HG03045 (cell line): ENCODE data around the gene LRRC8B.
A peak's percentile ranks its signal among the peaks of the same experiment; 100 is the strongest.
"Not testable (repeated sequence)": the region's sequence is repeated elsewhere in the genome, so short reads cannot be mapped to it uniquely, and the experiment has no call there.

ENCODE experiments used
- ATAC-seq: cut with Tn5 transposase; IDR thresholded peaks from one replicate; pipeline ENCODE4 v1.9.1; 2021; ENCODE audit warnings: mild to moderate bottlenecking, moderate library complexity; ENCODE audit not compliant: unreplicated experiment

Gene LRRC8B

DNA sequence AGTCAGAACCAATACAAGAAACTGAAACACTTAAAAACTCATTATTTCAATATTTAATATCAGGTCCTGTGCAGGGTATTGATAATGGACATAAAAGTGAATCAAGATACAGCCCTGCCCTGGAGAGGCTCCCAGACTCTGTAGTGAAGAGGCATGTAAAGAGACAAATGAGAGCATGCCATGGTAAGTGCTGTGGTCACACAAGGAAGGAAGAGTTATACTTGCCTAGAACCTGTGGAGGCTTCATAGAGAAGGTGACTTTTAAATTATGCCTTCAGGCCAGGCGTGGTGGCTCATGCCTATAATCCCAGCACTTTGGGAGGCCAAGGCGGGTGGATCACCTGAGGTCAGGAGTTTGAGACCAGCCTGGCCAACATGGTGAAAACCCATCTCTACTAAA lies 105.0 kb downstream of the LRRC8B start:
- not testable (repeated sequence) for ATAC-seq

DNA sequence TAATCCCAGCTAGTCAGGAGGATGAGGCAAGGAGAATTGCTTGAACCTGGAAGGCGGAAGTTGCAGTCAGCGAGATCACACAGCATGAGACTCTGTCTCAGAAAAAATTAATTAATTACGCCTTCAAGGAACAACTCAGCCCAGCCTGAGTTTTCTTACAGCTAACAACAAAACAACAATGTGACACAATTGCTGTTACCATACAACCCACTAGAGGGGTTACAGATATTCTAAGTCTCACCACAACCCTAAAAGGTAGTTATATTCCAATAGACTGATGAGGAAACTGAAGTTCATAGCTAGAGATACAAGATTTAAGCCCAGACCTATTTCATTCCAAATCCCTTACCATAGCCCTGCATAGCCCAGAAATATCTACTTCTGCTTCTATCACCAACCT lies 105.4 kb downstream of the LRRC8B start:
- no peak for ATAC-seq

DNA sequence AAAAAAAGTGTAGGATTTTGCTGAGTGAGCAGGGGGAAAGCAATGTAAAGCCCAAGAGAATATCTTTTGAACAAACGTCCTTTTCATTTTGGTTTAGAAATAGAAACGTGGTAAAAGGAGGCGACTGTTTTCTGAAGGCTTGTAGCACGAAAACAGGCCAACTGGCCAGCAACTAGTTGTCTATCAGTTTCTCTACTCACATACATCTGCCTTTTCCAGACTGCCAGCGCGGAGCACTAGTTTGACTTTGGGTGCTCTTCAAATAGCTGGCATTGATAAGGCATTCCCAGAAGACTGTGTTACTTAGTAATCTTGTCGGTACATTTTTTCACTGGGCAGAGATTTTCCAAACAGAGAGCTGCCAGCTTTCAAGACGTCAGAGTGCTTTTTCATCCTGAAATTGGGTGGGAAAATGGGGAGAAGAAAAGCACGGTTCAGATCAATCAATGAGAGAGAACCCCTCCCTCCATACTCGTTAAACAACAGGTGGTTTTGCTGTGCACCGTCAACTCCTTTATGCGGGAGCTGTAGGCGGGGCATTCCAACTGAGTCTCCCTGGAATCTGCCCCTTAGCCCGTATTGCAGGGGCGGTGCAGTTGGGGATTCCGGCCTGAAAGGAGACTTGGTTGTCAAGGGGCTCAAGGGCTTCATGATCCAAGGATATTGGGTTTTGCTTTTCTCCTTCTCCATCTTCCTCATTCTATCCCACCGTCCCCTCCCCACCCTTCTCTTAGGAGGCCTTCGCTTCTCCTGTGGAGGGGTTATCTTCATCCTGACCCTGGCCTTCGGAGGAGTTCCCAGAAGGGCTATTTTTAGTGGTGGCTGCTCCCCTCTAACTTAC lies 107.4 kb downstream of the LRRC8B start:
- ATAC-seq = no peak

DNA sequence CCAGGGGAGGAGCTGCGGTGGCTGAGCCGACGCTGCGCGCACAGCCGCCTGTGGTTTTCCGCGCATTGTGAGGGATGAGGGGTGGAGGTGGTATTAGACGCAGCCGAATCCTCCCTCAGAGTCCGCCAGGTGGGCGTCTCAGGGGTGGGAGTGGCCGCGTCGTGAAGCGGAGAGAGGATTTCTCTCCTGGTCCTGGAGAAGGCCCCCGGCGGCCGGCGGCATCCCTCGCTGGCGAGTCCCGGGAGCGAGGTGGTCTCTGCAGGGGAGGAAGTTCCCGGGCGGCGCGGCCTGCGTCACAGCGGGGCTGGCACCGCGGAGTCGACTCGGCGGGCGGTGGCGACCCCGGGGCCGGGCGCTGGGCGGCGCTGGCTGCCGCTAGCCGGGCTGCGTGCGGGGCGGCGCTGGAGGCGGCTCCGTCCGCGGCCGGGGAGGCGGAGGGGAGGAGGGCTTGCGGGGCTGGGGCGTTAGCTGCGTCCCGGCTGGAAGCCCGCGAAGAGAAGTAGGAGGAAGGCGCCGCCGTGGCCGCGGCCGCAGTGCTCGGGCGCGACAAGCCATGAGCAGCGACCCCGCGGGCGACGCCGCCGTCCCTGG lies 108.1 kb downstream of the LRRC8B start, which contains the start of gene LRRC8C:
LRRC8C (plus strand) TSS at position 464 of the 591 bp plus-strand sequence. CDS start 53,354 bp downstream, outside the sequence.
- peak; percentile 94 for ATAC-seq

GRCh38 chr1:89633248-89633799 lies 108.7 kb downstream of the LRRC8B start:
- peak; percentile 49 for ATAC-seq

DNA sequence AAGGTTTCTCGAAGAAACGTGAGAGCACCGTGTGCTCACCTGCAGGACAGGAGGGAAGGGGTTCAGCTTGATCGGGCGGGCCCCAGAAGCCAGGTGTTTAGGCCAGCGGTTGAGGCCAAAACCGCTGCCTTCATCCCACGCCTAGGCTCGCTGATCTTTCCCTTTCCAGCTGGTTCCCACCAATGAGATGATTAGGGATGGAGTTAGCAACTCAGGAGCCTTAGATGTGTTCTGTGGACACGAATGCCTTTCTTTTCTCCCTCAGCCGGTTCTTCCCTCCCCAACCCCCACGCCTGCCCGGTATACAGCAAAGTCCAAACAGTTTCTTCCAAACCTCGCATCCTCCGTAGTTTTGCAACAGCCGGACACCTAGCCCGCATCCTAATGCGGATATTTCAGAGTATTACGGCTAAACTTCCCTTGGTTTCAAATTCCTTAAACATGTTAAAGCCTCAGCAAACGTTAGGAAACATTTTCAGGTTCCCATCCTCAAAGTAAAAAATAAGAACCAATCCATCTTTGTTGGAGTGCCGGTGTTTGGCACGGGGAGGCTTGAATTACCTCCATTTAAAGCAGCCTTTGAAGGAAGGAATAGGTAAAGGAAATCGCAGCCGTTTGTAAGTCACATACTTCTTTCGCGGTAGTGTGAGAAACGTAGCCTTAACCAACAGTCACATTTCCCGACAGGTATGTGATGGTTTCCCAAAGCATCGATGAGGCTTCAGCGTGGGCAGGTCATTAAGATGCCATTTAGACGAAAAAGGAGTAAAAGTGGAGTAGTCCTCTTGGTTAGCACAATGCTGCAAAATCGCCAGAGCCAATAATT lies 109.4 kb downstream of the LRRC8B start:
- no peak for ATAC-seq

DNA sequence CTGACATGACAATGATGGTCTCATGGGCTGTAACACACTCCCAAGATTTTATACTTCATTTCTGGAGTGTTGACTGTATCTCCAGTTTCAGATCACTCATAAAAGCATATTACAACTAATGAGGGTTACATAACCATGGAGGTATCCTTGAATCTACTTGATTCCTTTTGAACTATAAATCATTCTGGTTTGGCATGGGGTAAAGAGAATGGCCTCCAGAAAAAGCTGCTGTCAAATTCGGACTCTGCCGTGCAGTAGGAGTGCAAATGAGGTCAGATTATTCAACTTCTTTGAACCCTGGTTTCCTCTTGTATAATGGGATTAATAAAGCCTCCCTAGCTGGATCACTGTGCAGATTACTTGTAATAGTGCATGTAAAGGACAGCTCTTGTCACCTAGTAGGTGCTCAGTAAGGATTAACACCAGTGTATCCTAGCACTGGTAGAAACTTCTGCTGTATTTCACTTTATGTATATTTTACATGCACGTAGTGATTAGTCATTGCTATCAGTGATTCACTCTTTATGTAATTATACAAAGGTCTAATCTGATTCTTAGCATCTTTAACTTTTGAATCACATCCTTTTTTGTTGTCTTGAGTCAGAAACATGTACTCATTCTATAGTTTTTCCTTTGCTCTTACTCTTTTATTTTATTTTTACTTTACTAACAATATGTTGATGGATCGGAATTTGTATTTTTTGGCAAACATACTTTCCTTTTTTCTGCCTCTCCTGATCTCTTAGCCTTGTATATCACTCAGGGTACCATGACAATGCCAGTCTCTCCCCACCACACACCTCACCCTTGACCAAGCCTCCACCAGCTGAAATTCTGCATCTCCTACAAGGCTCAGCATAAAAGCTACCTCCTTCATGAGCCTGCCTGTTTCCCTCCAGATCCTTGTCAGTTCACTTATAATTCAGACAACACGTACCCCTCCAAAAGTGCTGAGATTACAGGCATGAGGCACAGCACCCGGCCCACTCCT lies 111.5 kb downstream of the LRRC8B start:
- ATAC-seq = no peak

GRCh38 chr1:89637496-89637895 lies 112.9 kb downstream of the LRRC8B start:
- no peak for ATAC-seq

DNA sequence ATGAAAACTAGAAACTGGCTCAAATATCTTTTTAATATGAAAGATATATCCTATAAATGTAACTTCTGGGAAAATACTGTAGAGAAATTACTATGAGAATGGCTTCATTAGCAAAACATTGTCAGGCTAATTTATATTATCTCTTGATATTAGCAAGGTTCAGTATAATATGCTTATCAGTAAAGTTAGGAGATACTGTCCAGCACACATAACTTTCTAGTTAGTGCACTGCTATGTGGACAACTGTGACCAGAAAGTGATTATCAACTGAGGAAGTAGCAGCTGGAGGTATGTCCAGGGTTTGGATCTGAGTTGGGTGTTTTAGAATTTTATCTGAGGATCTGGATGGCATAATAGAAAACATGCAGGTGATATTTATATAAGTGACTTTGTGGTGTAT lies 115.8 kb downstream of the LRRC8B start:
- no peak for ATAC-seq

GRCh38 chr1:89641781-89642180 lies 117.2 kb downstream of the LRRC8B start:
- ATAC-seq = no peak

DNA sequence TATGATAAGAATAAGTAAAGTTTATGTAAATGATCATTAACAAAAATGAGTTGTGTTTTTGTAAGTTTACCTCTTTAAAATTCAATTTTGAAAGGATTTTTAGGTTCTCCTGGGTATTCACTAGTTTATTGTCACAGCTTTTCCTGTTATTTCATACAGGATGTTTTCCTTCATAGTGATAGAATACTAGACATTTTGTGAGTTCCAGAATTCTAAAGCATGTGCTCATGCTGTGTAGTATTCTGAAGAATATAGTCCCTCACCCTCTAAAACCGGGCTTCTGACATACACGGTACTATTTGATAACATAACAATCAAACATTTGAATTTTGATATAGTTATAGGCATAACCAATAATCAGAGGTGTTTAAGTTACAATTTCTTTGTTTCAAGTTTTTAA lies 118.9 kb downstream of the LRRC8B start:
- no peak for ATAC-seq

DNA sequence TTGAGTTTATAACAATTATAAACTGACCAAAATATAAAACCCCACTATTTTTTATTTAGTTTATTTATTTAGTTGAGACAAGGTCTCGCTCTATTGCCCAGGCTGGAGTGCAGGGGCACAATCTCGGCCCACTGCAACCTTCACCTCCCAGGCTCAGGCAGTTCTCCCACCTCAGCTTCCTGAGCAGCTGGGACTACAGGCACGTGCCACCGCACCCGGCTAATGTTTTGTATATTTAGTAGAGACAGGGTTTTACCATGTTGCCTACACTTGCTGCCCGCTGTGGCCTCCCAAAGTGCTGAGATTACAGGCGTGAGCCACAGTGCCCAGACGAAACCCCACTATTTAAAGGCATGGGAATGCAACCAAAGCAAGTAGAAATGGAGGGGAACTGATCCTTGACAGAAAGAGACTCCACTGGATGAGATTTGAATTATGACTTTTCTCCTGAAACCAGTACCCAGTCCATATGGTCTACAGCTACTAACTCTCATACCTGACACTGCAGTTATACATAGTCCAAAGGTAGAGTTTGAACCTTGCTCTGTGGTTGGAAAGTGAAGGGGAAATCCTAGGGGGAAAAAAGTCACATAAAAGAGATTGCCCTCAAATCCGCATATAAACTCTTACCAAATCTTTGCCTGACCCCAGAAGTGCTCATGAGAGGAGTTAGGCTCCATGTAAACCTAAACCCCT lies 119.6 kb downstream of the LRRC8B start:
- no peak for ATAC-seq

GRCh38 chr1:89646259-89646658 lies 121.6 kb downstream of the LRRC8B start:
- no peak for ATAC-seq
